HG02763 (cell line): Measurements from ENCODE around the gene GP1BB.

Experiments used
- ATAC-seq: cut with Tn5 transposase; IDR thresholded peaks from one replicate; pipeline ENCODE4 v1.9.1; 2021; ENCODE audit warnings: mild to moderate bottlenecking, moderate library complexity; ENCODE audit not compliant: unreplicated experiment

The GP1BB gene

GRCh38 chr22:19764636-19765476 is 41.5 kb downstream of the GP1BB start:
- ATAC-seq, result no peak

- ATAC-seq, result no peak
Observed at GRCh38 chr22:19765477-19766239, 42.3 kb downstream of the GP1BB start.

DNA sequence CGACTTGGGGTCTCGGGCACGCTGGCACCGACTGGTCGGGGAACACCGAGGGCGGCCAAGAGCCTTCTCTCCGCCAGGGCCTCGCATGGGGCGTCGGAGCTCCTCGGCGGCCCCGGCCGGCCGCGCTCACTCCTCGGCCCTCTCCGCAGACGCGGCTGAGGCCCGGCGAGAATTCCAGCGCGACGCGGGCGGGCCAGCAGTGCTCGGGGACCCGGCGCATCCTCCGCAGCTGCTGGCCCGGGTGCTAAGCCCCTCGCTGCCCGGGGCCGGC is 42.8 kb downstream of the GP1BB start:
- ATAC-seq, result no peak

DNA sequence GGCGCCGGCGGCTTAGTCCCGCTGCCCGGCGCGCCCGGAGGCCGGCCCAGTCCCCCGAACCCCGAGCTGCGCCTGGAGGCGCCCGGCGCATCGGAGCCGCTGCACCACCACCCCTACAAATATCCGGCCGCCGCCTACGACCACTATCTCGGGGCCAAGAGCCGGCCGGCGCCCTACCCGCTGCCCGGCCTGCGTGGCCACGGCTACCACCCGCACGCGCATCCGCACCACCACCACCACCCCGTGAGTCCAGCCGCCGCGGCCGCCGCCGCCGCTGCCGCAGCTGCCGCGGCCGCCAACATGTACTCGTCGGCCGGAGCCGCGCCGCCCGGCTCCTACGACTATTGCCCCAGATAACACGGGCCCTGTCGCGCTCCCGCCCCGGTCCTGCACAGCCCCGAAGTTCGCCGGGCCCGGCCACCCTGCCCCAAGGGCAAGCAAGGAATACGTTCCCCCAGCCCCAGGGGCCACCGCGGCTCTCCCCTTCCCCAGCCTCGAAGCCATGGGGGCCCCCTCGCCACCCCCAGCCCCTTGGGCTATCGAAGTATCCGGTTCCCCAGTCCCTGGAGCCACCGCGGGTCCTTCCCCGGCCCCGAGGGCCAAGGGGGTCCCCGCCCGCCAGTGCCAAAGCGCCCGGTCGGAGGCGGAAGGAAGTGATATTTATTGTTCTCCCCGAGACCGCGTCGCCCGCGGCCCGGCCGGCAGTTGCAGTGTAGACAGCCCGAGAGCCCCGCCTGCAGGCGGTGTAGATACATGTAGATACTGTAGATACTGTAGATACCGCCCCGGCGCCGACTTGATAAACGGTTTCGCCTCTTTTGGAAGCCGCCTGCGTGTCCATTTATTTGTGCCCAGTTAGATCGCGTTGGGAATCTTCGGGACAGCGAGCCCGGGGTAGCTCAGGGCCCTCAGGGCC is 43.4 kb downstream of the GP1BB start:
- ATAC-seq, result no peak

DNA sequence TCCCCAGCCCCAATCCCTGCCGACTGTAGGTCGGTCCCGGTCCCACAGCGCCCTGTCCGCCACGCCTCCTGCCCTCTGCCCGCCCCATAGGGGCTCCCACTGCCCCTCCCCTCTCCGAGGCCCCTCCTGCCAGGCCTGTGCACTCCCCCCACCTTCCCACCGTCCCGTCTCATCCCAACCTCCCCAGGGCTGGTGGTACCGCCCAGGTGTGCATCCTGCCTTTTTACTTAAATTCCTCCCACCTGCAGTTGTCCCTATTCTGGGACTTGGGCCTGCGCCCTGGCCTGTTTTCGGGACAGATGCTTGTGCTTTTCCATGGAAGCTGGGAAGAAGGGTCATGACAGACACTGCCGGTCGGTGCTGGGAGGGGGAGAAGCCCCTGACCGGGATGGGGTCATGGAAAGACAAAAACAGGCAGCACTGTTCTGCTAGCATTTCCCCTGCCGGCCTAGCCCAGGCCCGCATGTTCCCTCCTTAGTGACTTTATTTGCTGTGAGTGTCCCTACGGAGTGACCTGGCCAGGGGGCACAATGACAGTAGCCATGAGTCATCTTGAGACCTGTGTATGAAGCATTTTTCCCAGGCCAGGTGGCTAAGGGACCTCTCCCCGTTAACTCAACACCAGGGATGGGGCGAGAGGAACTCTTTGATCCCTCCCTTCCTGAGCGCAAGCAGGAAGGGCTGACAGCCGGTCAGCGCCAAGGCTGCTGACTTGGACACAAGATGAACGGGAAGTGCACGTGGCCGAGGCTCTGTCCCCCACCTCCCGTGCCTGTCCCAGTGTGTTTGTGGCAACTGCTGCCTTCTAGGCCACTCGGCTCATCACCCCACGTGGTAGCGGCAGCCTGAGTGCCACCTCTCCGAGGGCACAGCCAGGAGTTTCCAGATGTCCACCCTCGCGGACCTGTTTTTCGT is 44.3 kb downstream of the GP1BB start:
- ATAC-seq, result no peak

GRCh38 chr22:19769393-19769715 is 46.0 kb downstream of the GP1BB start:
- ATAC-seq, result no peak

DNA sequence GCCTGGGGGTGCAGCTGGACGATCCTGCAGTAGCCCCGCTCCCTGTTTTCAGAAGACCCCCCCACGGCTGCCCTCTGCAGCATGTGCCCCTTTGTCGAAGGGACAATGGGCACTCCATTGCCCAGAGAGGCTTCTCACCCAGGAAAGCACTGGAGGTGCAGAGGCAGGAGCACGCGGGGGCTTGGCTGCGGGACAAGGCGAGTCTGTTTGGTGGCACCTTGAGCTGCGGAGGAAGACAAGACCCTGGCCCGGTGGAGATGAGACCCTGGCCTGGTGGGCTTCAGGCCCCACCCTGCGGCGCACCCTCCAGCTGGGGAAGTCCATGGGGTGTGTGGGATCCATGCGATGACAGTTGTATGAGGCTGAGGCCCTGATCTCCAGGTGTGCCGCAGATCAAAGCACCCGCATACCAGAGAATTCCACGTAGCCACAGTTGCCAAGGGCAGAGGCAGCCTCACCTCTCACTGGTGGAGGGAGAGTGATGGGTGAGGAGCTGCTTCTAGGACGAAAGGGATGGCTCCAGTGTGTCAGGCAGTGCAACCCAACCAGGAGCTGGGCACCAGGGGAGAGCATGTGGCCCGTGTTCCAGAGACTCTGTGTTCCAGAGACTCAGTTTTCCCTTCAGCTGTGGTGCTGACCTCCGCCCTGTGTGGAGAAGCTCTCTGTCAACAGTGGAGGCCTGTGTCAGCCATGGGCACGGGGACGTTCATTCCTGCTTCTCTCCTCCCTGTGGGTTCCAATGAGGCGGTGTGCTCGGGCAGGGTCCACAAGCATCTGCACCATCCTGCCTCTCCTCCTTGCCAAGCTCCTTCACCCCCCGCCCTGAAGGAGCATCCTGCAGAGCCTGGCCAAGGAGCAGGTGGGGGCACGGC is 47.2 kb downstream of the GP1BB start:
- ATAC-seq, result no peak

- no peak for ATAC-seq
Observed at GRCh38 chr22:19772422-19772672, 49.0 kb downstream of the GP1BB start.

DNA sequence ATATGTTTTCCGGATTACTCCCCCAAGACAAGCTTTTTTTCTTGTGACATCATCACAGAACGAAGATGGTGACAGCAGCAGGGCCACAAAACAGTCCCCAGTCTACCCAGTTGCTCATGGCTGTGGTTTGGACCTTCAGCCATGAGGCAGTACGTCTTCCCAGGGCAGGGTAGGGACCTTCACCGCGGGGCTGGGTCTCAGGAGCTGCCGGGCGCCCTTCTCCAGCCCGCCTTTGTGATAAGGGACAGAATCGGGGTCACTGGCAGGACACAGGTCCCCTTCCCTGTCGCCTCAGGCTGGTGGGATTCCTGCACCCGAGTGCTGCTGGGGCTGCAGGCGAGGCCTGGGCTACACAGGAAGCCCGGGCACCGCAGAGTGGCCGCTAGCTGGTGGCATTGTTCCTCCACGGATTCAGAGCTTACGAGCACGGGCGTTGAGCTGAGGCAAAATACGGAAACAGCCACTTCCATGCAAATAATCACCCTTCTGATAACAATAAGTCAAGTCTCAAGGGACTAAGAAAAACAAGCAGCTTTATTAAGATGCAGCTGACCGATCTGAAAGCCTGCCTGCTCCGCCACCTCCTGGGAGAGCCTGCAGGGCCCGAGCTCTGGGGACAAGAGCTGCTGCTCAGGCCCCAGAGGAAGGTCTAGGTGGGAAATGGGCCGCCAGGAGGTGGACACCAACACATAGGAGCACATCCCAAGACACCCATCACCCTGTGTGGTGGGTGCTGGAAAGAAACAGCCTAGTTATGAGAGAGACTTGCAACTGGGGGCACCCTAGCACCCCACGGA is 49.5 kb downstream of the GP1BB start:
- peak; percentile 63 for ATAC-seq

DNA sequence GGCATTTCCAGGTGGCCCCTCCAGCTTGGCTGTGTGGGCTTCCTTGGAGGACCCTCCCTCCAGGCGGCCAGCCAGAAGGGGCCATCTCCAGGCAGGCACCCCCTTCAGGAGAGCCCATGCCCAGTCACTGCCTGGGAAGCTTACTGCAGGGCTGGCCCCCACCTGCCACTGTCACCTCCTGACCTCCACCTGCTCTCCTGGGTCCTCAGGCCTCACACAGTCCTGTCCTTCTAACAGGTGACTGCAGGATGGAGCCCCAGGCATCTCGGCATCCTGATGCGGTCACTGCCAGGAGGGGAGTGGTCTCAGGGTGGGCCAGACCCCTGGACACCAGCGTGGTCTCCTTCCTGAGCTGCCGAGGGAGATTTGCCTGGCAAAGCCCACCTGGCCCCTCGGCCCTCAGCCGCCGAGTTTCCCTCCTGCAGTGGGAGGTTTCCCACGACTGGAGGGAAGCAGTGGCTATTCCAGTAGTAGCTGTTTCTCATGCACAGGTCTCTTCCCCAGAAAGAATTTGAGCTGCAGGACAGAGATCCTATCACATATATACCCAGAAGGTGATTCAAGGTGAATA is 50.2 kb downstream of the GP1BB start:
- ATAC-seq, result peak; percentile 10
